Neural cell (in vitro differentiated cells): ENCODE measurements around the gene EEIG2.

Experiments
- CTCF ChIP-seq: fragments of 450-650 bp; IDR thresholded peaks from 2 replicates; pipeline ENCODE4 v1.5.1; 2014; ENCODE audit warnings: antibody characterized with exemption, mild to moderate bottlenecking, moderate library complexity; ENCODE audit not compliant: poor library complexity, severe bottlenecking
- EP300 ChIP-seq: fragments of 450-650 bp; conservative IDR thresholded peaks from 2 replicates; pipeline ENCODE4 v1.6.1; 2014; ENCODE audit warnings: antibody characterized with exemption, mild to moderate bottlenecking, moderate library complexity; ENCODE audit not compliant: poor library complexity, severe bottlenecking
- EZH2 ChIP-seq: fragments of 200-600, 300-800 bp; shearing (Covaris generic), sonication (generic); IDR thresholded peaks from 2 replicates; pipeline ENCODE4 v1.6.1; 2014; ENCODE audit warnings: antibody characterized with exemption, low read length, borderline replicate concordance, mild to moderate bottlenecking; ENCODE audit not compliant: insufficient read depth, poor library complexity, severe bottlenecking
- MXI1 ChIP-seq: fragments of 450-650 bp; conservative IDR thresholded peaks from 2 replicates; pipeline ENCODE4 v1.6.1; 2014; ENCODE audit warnings: antibody characterized with exemption, mild to moderate bottlenecking; ENCODE audit not compliant: poor library complexity, severe bottlenecking
- POLR2AphosphoS5 ChIP-seq: IDR thresholded peaks from 2 replicates; pipeline ENCODE4 v1.6.1; 2012
- RAD21 ChIP-seq: fragments of 450-650 bp; conservative IDR thresholded peaks from 2 replicates; pipeline ENCODE4 v1.6.1; 2014; ENCODE audit warnings: antibody characterized with exemption, mild to moderate bottlenecking, moderate library complexity
- REST ChIP-seq: IDR thresholded peaks from 2 replicates; pipeline ENCODE4 v1.6.1; 2012; ENCODE audit warnings: borderline replicate concordance
- SMC3 ChIP-seq: fragments of 450-650 bp; conservative IDR thresholded peaks from 2 replicates; pipeline ENCODE4 v1.6.1; 2014; ENCODE audit warnings: antibody characterized with exemption, mild to moderate bottlenecking, moderate library complexity; ENCODE audit not compliant: poor library complexity
- TAF1 ChIP-seq: IDR thresholded peaks from 2 replicates; pipeline ENCODE4 v1.6.1; 2012; ENCODE audit warnings: low read depth

DNA sequence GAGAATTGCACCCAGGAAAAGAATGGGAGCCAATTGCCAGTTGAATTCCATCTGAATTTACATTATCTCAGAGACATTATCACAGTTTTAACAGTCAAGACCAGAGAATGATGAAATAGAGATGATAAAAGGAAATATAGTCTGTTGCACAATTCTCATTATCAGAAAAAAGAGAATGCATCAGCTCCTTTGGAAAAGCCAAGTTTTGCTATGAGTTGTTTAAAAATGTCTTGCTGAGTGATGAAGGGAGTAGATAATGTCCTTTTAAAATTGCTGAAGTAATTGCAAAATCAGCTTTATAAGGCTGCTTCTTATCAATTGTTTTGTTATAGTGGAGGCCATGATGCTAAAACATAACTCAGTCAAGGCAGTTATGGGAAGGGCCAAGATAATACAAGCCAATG, 37.9 kb upstream of the EEIG2 start:
- TF ChIP-seq EZH2 (no peak), CTCF (no peak), REST (no peak), POLR2AphosphoS5 (no peak), MXI1 (no peak), RAD21 (no peak), TAF1 (no peak), EP300 (no peak), SMC3 (no peak)
